ENCODE data around the gene MAML2.

Gene MAML2

DNA sequence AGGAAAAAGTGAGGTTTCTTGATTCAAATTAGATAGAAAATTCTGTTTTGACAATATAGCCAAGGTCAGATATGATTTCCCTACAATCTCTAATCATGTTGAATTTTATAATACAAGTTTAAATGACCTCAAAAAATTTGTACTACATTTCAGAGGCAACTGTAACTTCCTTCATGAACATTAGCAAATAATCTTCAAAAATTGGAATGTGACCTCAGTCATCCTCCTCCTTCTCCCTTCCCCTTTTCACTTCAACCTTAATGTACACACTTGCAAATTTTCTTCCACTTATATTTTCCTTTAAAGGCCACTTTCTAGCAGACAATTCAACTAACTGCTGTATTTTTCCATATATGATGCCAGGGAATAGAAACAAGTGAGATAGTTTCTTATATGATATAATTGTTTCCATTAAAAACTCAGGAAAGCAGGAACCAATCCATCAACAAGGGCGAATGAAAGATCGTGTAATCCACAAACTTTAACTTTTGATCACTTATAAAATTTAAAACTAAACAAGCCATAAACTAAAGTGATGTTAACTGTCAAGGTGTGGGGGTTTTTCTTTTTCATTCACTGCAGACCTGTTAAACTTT lies 60.3 kb downstream of the MAML2 start:
- no peak for TF ChIP-seq CTCF (conservative IDR thresholded peaks at IDR 0.05)
- TF ChIP-seq ZFX (IDR thresholded peaks at IDR 0.05) = no peak
- H3K27ac ChIP-seq = no peak overlapping the region

DNA sequence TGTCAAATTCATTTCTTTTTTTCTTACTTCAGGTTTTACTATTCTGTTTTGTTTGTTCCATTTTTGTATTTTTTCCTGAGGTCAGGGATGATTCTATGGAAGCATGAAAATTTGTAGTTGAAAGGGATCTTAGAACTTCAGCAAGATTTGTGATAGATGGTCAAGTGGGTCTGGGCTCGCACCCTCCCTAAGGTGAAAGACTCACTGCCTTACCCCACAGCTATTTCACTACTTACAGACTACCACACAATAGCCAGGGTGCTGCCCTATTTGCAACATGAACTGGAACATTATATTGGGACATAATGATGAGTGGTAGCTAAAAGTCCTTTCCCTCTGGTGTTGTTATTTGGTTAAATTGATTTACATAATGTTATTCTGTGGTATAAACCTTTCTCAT lies 62.6 kb downstream of the MAML2 start:
- no peak overlapping the region for H3K27ac ChIP-seq
- no peak for TF ChIP-seq ZFX (IDR thresholded peaks at IDR 0.05)
- TF ChIP-seq CTCF (conservative IDR thresholded peaks at IDR 0.05) = no peak

DNA sequence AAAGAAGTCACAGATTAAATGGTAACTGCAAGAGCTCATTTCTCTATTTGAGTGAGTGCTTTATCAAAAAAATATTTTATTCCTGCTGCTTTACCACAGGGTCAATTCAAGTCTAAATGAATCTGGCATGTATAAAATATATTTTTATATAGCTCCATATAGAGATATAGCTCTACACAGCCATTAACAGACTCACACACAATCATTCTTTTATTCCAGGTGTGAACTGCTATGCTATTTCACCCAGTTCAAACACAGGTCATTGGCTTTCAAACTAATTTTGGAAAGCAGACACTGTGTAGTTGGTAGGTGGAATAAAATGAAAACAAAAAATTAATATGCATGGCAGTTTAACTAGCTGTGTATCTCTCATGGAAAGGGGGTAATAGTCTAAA lies 63.1 kb downstream of the MAML2 start:
- H3K27ac ChIP-seq = no peak overlapping the region

DNA sequence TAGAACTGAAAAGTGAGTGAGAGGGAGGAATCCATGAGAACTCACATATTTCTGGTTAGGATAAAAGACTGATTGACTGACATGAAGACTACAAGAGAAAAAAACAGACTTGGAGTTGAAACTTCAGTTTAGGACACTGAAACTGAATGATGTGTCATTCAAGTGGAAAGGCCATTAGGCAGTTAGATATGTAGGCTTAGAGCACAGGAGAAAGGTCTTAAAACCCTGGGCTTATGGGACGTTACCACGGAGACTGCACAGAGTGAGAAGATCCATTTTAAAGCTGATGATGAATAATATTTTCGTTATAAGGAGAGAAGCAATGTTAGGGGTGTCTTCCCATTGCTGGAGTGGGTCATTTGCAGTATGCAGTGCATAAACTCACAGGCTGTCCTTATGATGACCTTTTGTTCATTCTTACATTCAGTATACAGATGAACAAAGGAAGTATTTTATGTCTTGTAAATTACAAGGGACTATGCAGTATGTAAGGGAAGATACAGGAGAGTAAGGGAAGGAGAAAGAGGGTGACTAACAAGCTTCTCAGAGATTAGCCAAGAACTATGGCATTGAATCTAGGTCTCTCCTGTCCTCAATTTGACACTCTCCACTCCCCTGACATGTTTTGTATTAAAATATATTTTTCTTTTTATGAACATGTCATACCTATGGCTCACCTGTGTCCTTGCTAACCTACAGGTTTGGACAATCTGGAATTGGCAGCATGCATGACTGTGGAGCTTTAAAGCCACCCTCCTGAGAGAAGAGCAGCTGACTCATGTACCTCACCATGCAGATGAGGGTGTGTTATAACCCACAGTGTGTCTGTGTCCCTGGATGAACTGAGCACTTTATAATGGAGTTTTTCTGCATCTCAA lies 63.7 kb downstream of the MAML2 start:
- H3K27ac ChIP-seq = no peak overlapping the region
- TF ChIP-seq CTCF (conservative IDR thresholded peaks at IDR 0.05) (no peak), ZFX (IDR thresholded peaks at IDR 0.05) (no peak)

More for the DNA sequence above, 63.1 kb downstream of the MAML2 start:
- TF ChIP-seq CTCF (conservative IDR thresholded peaks at IDR 0.05) = no peak
- no peak for TF ChIP-seq ZFX (IDR thresholded peaks at IDR 0.05)

GRCh38 chr11:96278039-96278897 lies 64.7 kb downstream of the MAML2 start:
- H3K27ac ChIP-seq = no peak overlapping the region
- no peak for TF ChIP-seq ZFX (IDR thresholded peaks at IDR 0.05)
- no peak for TF ChIP-seq CTCF (conservative IDR thresholded peaks at IDR 0.05)

DNA sequence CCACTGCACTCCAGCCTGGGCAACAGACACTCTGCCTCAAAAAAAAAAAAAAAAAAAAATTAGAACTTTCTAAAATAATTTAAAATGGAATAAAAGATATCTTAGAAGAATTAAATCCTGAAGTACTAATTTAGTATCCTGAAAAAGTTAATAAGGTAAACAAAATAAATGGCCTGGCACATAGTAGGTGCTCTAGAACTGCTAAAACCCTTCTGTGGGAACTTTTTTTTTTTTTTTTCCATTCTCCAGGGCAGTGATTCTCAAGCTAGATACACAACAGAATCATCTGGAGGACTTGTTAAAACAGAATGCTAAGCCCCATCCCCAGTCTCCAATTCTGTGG lies 65.3 kb downstream of the MAML2 start:
- H3K27ac ChIP-seq = no peak overlapping the region
- TF ChIP-seq ZFX (IDR thresholded peaks at IDR 0.05) (no peak), CTCF (conservative IDR thresholded peaks at IDR 0.05) (no peak)

DNA sequence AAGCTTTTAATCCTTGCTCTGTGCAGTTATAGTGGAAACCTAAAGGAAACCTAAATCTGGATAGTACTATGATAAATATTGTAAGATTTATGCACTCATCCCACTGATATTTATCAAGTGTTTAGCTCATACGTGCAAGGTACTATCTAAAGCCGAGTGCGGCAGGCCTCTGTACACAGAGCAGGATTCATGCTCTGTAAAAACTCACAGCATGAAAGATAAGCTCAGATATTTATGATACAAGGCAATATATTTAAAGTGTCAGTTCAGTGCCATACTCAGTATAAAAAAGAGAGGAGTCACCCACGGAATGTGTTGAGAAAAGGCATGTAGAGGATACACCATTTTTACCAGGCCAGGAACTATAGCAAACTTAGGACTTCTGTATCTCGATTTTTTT lies 66.2 kb downstream of the MAML2 start:
- H3K27ac ChIP-seq = no peak overlapping the region
- TF ChIP-seq CTCF (conservative IDR thresholded peaks at IDR 0.05) (no peak), ZFX (IDR thresholded peaks at IDR 0.05) (no peak)

All from C4-2B (cell line).